HG02870 (cell line): Measurements from ENCODE around the gene ITGA7.

ENCODE experiments used
- ATAC-seq: cut with Tn5 transposase; IDR thresholded peaks from one replicate; pipeline ENCODE4 v1.9.1; 2021; ENCODE audit warnings: mild to moderate bottlenecking, moderate library complexity; ENCODE audit not compliant: unreplicated experiment

Gene ITGA7

DNA sequence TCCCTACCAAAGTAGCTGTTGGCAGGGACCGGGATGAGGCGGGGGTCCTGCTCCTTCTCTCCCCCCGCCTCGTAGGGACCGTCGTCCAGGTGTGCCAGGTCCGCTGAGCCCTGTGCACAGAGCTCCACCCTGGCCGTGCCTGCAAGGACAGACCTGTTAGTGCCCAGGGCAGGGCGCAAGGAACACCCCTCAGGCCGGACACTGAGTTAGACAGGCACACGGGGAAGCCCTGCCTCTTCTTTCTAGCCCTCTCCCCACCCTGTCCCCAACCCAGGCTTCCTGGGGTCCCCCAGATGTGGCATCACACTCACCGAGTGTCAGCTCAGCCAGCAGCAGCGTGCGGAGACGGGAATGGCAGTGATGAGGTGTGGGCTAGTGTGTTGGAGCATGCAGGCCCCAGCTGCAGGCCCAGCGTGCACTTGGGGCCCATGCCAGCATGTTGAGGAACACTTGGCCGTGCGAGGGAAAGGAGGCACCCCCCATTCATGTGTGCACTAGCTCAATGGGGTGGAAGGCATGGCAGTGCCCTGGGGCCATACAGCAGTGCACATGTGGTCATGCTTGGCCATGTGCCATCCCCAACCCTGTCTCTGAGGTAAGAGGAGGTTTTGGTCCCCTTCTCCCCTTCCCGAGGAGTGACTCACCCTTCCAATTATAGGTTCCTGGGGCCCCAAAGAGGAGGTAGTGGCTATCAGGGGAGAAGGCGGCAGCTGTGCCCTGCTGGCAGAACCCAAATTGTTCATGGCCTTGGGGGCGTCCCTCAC, 7.3 kb downstream of the ITGA7 start:
- ATAC-seq = no peak

DNA sequence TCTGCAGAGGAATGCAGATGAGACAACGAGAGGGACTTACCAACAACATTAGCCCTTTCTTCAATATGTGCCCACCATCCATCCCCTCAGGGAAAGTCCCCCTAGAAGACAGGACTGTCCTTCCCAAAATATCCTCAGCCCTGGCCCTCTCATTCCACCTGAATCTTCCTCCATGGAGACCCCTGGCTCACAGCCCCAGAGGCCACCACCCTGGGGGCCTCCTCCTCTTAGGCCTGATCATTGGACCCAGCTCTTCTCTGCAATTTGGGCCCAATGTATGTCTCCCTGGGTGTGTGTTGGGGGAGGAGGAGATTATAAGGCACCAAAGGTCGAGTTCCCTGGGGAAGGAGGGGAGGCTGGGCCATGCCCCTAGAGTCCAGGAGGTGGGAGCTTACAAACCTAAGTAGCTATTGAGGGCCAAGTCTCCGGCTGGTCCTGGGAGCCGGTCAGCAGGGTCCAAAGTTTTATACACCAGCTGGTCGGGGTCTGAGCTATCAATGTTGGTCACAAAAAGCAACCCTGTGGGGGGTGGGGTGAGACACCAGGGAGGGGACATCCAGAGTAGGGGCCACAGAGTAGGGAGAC, 8.1 kb downstream of the ITGA7 start:
- ATAC-seq = no peak

DNA sequence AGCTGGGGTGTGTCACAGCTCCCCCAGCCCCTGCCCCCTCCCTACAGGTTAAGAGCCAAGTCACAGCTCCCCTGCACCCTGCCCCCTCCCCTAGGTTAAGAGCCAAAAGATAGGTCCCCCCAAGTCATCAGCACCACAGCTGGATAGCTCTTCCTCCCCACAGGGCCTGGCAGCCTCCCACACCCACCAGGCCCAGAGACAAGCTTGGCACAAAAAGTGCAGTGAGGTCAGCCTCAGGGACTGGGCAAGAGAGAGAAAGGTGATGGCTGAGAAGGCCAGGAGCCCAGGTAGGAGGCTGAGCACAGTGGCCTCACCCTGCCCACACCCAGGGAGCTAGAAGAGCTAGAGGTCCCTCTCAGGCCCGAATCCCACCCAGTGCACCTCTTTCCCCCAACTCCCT, 8.7 kb downstream of the ITGA7 start:
- ATAC-seq = no peak

- ATAC-seq = no peak
Observed at GRCh38 chr12:55698241-55698955, 9.3 kb downstream of the ITGA7 start.

DNA sequence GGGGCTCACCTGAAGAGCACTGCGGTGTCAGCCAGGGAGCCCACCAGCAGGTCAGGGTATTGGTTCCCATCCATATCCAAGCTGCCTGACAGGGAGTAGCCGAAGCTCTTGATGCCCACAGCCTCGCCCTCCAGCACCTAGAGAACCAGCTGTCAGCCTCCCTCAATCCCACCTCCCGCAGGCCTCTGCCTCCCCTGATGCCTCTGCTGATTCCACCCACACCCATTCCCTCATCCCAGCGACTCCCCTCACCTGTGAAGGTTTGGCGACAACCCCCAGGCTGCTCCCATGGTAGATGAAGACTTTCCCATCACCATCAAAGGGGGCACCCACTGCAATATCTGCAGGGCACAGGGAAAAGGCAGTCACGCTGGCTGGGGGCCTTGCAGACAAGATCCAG, 10.0 kb downstream of the ITGA7 start:
- no peak for ATAC-seq

DNA sequence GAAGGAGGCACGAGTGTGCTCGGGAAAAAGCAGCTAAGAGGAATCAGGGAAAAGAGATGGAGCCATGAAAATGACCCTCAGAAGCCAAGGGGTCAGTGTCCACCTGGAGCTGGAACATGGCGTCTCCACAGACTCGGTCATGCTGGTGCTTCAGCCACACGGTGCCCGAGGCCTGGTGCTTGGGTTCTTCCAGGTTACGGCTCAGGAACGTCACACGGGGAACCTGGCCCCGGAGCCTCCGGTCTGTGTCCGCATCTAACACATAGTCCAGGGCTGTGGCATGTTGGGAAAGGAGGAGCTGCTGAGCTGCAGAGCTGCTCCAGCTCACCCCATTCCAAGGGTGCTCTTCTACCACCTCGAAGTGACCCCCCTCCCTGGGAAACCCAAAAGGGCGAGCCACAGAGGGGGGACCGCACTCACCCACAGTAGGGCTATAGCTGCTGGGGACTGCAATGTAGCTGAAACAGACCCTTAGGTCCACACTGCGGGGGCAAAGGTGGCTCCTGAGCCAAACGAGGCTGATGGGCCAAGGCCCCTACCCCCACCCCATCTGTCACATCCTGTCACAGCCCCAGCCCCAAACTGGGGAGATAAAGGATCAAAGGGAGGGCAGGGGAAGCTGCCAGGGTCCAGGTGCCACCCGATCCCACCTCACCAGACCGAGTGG, 10.8 kb downstream of the ITGA7 start:
- ATAC-seq = no peak

DNA sequence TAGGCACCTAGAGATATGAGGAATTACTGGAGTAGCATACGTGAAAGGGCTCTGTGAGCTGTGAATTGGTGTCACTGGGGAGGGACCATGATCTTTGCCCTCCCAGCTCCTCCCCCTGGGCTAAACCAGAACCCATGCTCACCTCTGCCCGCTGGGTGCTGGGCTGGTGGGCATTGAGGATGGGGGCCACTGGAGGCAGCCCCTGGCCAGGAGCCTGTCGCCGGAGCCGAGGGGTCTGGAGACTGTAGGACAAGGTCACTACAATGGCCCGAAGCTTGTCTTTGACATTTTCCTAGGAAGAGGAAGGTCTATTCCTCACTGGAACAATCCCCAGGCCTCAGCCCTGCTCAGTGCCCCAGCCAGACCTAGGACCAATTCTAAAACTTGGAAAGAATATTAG, 11.6 kb downstream of the ITGA7 start:
- ATAC-seq = no peak

GRCh38 chr12:55695349-55695748, 12.4 kb downstream of the ITGA7 start:
- no peak for ATAC-seq

- ATAC-seq = no peak
Observed at GRCh38 chr12:55694651-55695050, 13.1 kb downstream of the ITGA7 start.

DNA sequence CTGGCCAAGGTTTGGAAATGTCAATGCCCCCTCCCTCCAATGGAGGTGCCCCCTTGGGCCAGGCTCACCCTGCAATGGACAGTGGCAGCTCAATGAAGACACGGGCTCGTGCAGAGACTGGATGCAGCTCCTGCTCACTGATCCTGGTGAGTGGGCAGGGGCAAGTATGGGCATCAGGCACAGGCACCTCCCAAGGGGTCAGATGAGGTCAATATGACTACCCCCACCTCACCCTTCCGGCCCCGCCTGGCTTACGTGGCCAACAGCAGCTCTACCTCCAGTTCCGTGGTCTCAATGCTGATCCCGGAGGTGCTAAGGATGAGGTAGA, 13.6 kb downstream of the ITGA7 start:
- no peak for ATAC-seq

- no peak for ATAC-seq
Observed at GRCh38 chr12:55693323-55694187, 14.1 kb downstream of the ITGA7 start.

DNA sequence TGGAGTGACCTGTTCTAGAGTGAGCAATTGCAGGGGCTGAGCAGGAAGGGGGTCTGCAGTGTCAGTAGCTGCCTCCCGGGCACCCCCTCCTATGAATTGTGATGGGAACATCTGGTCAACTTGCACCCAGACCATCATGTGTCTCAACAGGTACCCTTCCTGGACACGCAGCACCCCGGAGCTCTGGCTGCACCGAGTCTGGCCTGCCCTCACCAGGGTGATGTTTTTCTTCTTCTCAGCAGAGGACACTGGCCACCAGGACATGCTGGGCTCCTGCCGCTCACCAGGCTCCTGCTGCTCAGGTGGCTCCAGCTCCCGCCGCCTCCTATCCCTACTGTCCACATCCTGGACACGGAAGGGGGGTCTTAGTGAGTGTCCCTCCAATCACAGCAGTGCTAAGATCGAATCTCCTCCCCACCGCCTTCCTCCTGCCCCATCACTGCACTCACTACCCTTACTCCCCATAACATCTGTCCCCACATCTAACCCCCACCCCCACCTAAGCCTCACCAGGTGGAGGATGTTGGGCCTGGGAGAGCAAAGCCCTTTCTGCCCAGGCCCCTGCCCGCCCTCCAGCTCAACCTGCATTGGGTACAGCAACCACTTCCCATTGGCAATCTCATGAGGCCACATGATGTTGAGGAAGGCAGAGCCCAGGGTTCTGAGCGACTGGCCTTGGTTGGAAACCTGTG, 14.9 kb downstream of the ITGA7 start:
- no peak for ATAC-seq

DNA sequence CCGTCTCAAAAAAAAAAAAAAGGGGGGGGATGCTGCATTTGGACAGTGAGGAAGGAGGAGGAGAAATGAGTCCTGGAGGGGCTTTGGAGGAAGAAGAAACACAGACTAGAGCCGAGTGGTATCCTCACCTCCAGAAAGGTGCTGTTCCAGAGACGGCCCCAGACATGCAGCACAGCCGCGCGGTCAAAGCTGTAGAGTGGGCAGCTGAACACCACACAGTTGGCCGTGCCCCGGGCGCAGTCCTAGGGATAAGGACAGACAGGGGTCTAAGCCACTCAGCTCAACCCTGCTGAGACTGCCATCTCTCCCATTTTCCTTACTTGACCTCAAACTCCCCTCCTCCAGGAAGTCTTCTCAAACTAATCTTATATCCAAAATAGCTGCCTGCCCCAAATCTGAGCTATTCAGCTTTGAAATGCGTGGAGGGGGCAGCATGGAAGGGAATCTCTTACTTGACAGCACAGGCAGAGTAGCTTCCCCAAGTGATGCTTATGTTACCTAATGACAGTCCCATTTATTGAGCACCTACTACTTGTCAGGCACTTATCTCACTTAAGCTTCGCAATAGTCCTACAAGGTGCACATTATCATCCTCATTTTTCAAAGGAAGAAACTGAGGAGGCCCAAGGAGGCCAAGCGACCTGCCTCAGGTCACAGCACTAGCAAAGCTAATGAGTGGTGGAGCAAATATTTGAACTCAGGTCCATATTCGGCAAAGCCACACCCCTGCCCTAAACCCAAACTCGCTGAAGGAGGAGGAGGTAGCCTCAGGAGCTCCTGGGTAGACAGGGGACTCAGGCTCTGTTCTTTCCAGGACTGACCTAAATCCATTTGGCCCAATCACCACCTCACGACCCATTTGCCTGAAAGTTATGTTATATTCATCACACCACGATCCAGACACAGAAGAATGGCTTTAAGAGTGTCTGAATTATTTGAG, 18.7 kb downstream of the ITGA7 start:
- no peak for ATAC-seq

DNA sequence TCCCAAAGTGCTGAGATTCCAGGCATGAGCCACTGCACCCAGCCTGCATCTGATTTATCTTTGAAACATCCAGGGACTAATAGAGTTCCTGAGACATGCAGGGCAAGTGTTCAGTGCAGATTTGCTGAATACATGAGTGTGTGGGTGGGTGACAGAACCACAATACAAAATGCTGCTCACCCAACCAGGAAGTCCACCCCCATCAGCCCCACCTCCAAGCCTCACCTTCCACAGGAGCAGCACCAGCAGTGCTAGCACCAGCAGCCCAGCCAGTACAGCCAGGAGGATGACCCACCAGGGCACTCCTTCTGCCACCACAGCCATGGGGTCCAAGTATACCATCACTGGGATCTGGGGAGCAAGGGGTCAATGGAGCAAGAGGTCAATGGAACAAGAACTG, 20.0 kb downstream of the ITGA7 start:
- ATAC-seq = no peak

GRCh38 chr12:55686366-55687010, 21.2 kb downstream of the ITGA7 start:
- no peak for ATAC-seq

DNA sequence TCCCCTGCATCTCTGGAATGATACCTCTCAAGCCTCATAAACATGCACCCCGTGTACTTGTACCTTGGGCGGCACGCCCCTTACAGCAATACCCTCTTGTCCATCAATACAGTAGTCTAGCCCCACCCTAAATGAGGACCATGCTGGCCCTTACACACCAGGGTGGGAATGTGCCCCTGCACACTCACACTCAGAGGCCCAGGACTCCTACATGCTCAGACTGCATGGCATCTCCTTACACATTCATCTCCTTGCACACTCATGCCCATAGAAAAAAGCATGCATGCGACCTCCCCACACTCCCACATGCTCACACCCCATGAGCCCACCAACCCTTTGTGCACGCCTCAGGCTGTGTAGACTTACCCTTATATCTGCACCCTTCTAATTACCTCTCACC, 22.0 kb downstream of the ITGA7 start:
- ATAC-seq = no peak

GRCh38 chr12:55684761-55685370, 22.8 kb downstream of the ITGA7 start:
- ATAC-seq = no peak

- ATAC-seq = no peak
Observed at GRCh38 chr12:55683676-55684075, 24.0 kb downstream of the ITGA7 start.
